Raji (cell line): Measurements from ENCODE around the gene ATP13A3.

Experiments
- POLR2A ChIP-seq: IDR thresholded peaks from 2 replicates; pipeline ENCODE4 v1.6.1; 2011; ENCODE audit warnings: low read depth, low read length, control low read depth; ENCODE audit not compliant: insufficient read depth

ATP13A3 gene

GRCh38 chr3:194486540-194487288, at the start of gene ATP13A3:
ATP13A3 (minus strand) TSS chr3:194487002; CDS start chr3:194462190, 24,812 bp downstream.
- TF ChIP-seq POLR2A = peak; percentile 69

- TF ChIP-seq POLR2A = no peak
Measured at GRCh38 chr3:194534243-194534642, 47.4 kb upstream of the ATP13A3 start.

GRCh38 chr3:194532591-194532990, 45.8 kb upstream of the ATP13A3 start:
- TF ChIP-seq POLR2A = no peak

- TF ChIP-seq POLR2A = no peak
Measured at GRCh38 chr3:194527726-194528125, 40.9 kb upstream of the ATP13A3 start.

DNA sequence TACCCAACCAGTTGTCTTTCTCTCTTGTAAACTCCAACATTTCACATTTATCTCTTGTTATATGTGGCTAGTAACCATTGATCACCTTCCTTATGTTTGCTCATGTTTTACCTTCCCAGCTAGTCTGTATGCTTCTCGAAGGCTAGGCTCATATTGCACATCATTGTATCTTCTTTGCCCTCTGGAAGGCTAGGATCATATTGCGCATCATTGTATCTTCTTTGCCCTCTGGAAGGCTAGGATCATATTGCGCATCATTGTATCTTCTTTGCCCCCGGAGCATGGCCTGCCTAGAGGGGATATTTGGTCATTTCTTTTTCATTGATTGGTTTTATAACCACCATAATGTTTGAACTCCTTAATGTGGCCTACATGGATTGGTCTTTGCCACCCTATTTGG, 39.4 kb upstream of the ATP13A3 start:
- TF ChIP-seq POLR2A = no peak

- TF ChIP-seq POLR2A = no peak
Measured at GRCh38 chr3:194522579-194523046, 35.8 kb upstream of the ATP13A3 start.

GRCh38 chr3:194521510-194522260, 34.9 kb upstream of the ATP13A3 start:
- no peak for TF ChIP-seq POLR2A

DNA sequence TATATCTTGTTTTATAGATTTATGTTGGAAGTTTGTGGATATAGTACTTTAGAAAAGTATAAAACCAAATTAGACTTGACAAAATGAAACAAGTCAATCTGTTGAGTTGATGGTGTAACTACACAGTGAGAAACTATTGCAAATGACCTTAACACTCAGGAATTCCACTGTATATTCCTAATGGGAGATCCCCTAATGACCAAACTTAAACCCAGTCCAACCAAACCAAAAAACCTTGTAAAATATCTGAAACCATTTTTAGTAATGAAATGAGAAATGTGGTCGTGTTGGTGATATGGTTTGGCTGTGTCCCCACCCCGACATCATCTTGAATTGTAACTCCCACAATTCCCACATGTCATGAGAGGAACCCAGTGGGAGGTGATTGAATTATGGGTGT, 31.9 kb upstream of the ATP13A3 start:
- no peak for TF ChIP-seq POLR2A

DNA sequence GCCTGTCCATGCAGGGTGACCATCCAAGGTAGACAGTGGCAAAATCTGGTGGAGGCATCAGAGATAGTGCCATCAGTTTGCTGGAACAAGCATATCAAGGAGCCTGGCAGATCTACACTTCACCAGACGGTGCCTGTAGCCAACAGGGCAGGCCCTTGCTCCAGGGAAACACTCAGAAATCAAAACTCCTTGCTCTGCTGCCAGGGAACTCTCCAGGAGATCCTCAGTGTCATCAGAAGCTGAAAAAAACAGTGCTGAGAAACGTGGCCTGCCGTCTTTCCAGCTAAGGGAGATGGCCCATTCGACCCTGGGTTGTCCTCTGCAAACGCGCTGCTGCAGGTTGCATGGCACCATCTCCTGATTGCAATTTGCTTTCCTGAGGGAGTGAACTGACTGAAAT, 30.5 kb upstream of the ATP13A3 start:
- TF ChIP-seq POLR2A = no peak

GRCh38 chr3:194514626-194515025, 27.8 kb upstream of the ATP13A3 start:
- no peak for TF ChIP-seq POLR2A

GRCh38 chr3:194512895-194513601, 26.2 kb upstream of the ATP13A3 start:
- TF ChIP-seq POLR2A = no peak

DNA sequence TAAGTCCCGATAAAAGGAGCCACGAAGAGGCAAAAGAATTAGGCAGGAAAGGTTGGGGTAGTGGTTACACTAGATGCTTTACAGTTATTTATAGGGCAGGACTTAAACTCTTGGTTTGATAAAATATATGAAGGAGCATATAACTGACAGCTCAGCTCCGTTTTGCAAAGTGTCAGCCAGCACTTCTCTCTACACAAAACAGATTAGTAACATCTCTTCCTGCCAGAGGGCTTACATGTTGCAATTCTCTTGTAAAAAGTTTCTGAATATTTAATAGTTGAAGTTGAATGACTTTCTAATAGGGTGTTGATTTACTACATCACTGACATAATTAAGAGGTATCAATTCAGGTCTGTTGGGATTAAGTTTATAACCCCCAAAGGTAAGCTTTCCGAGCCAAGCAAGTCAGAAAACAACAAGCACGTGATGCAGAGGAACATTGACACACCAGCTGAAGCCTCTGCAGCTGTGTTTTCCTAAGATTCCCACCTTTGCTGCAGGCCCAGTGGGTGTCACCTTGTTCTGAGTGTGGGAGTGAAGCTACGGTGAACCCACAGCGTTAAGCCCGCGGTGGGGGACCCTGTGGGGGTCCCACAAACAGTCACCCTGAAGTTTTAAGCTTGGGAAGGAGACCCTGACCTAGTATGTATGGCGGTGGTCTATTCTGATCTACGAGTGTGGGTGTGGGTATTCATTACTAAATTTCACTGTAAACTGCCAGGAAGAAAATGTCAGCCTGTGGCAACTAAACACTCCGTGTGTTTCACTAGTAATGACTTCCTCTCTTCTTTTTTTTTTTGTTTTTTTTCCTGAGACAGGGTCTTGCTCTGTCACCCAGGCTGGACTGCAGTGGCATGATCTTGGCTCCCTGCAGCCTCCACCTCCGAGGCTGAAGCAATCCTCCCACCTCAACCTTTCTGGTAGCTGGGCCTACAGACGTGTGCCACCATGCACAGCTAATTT, 22.0 kb upstream of the ATP13A3 start:
- TF ChIP-seq POLR2A = no peak

DNA sequence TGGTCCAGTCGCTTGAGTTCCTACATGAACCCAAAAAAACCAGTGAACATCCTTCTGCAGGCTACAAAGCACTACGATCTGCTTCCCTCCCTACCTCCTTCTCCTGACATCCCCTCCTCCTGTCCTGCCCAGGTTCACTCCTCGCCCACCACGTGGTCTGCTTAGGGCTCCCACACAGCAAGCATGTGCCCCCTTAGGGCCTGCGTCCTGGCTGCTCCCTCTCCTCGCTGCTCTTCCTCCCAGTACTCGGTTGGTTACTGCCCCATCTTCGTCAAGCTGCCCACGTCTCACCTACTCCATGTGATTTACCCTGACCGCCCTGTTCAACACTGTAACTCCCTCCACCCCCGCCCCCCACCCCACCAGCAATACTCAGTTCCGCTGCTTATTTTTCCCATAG, 20.8 kb upstream of the ATP13A3 start:
- TF ChIP-seq POLR2A = no peak

DNA sequence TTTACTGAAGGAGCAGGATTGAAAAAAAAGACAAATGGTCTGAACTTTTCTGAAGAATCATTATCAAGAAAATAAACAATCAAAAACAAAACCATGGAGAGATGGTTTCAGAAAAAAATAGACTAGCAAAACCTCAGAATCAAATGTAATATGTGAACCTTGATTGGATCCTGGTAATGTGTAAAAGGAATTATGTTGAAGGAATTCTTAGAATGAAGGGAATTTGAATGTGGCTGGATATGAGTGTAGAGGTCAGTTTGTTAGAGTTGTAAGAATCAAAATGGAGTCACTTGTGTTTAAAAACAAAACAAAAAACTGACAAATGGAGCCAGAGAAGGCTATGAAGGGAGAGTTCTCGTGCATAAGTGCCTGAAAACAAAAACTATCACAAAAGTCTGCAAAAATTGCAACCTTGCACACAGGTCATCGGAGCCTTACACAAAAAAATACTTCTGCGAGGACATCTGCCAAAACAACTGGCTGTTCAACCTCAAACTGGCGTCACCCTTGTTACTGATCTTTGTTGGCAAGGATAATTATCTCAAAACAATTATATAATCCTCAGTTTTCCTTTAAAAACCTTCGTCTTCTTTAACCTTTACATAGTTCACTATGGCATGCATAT, 19.1 kb upstream of the ATP13A3 start:
- no peak for TF ChIP-seq POLR2A
